Activated B cell treated with CpG ODN at 0.5 μM for 24 hours (primary cell): Measurements from ENCODE around the gene SPTBN4. TPM values are rescaled to one million over a fixed set of nuclear protein-coding genes. Genes with fewer than 3 reads are reported as not detected.
"Not testable (repeated sequence)": the region's sequence is repeated elsewhere in the genome, so short reads cannot be mapped to it uniquely, and the experiment has no call there.

ENCODE experiments used
- ATAC-seq: fragments of 200-7000 bp; cut with Tn5 transposase; one replicate; pipeline ENCODE4 v1.10.0; 2021; ENCODE audit warnings: low read depth, mild to moderate bottlenecking, moderate library complexity
- CTCF ChIA-PET: fragments of 350-600 bp; sonication (Branson Sonifier 250); formaldehyde crosslinking; loops from one replicate; lab custom pipeline; 2021; ENCODE audit warnings: antibody characterized with exemption; lab: Charles Lee
- POLR2A ChIA-PET: fragments of 350-600 bp; sonication (Branson Sonifier 250); formaldehyde crosslinking; loops from one replicate; lab custom pipeline; 2021; ENCODE audit warnings: antibody characterized with exemption; lab: Charles Lee
- DNase-seq: peaks from one replicate; pipeline ENCODE4 v3.0.0; 2022
- H3K27ac Mint-ChIP-seq: one replicate; pipeline ENCODE4 v1.8.0; 2020; ENCODE audit warnings: mixed read lengths
- H3K27me3 Mint-ChIP-seq: one replicate; pipeline ENCODE4 v1.8.0; 2021; ENCODE audit warnings: mixed read lengths
- H3K36me3 Mint-ChIP-seq: one replicate; pipeline ENCODE4 v1.8.0; 2021; ENCODE audit warnings: low read depth, mixed read lengths
- H3K4me1 Mint-ChIP-seq: one replicate; pipeline ENCODE4 v1.8.0; 2021; ENCODE audit warnings: mixed read lengths
- H3K4me3 Mint-ChIP-seq: one replicate; pipeline ENCODE4 v1.8.0; 2020; ENCODE audit warnings: mild to moderate bottlenecking, mixed read lengths
- H3K9me3 Mint-ChIP-seq: one replicate; pipeline ENCODE4 v1.8.0; 2020; ENCODE audit warnings: mixed read lengths
- CTCF ChIP-seq: fragments of 200-600 bp; IDR thresholded peaks from one replicate; pipeline ENCODE4 v1.8.0; 2022; ENCODE audit warnings: antibody characterized with exemption, mild to moderate bottlenecking
- intact Hi-C: fragments of 100-400 bp; cut with micrococcal nuclease; formaldehyde crosslinking; loops from one replicate; pipeline ENCODE4 v1.15.1; 2024
- total RNA-seq: library from RNA; stranded (reverse); gene quantifications from 2 replicates; pipeline ENCODE4 v1.2.3, GENCODE V29; 2022

The SPTBN4 gene
- total RNA-seq, 1 donor from 2014 or later, result 0.20 TPM

- CTCF ChIA-PET, result no interaction called here
- no peaks in the 10 kb centered on the region for H3K9me3 Mint-ChIP-seq
- H3K27me3 Mint-ChIP-seq, result peaks cover 13% of the 10 kb centered on the region
- no peaks in the 10 kb centered on the region for H3K4me1 Mint-ChIP-seq
- no peak overlapping the region for H3K4me3 Mint-ChIP-seq
- intact Hi-C loops, result no loop called here
- ATAC-seq (no peak), DNase-seq (no peak)
- POLR2A ChIA-PET, result no interaction called here
- no peak overlapping the region for H3K27ac Mint-ChIP-seq
- no peaks in the 10 kb centered on the region for H3K36me3 Mint-ChIP-seq
- no peak for TF ChIP-seq CTCF
These were observed 27.0 kb downstream of the SPTBN4 start for GRCh38 chr19:40493778-40494177.

DNA sequence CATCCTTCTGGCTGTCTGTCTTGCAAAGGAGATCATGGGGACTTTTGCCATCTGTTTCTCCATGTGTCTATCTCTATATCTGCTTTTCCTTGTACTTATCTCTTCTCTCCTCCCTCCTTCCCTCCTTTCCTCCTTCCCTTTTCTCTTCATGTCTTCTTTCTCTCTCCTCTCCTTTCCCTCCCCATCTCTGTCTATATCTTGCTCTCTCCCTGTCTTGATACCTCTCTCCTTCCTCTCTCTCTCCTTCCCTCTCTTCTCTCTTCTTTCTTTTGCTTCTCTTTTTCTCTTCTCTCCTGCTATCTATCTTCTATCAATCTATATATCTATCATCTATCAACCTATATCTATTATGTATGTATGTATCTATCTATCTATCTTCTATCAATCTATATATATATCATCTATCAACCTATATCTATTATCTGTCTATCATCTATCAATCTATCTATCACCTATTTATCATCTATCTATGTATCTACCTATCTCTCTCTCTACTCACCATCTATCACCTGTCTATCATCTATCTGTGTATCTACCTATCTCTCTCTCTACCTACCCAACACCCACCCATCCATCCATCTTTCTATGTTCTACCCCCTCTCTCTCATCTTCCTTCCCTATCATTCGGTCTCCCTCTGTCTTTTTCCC, 27.5 kb downstream of the SPTBN4 start:
- DNase-seq, result no peak
- no peak overlapping the region for H3K27ac Mint-ChIP-seq
- no peak for ATAC-seq
- no peaks in the 10 kb centered on the region for H3K4me1 Mint-ChIP-seq
- no peak for TF ChIP-seq CTCF
- intact Hi-C loops, result no loop called here
- no peaks in the 10 kb centered on the region for H3K36me3 Mint-ChIP-seq
- no peaks in the 10 kb centered on the region for H3K9me3 Mint-ChIP-seq
- ChIA-PET CTCF (no interaction called here), POLR2A (no interaction called here)
- H3K27me3 Mint-ChIP-seq, result peaks cover 13% of the 10 kb centered on the region
- H3K4me3 Mint-ChIP-seq, result no peak overlapping the region

GRCh38 chr19:40497214-40497613, 30.4 kb downstream of the SPTBN4 start:
- ChIA-PET CTCF (no interaction called here), POLR2A (no interaction called here)
- ATAC-seq, result no peak
- Mint-ChIP-seq H3K27ac (no peak overlapping the region), H3K27me3 (peaks cover 26% of the 10 kb centered on the region), H3K4me3 (no peak overlapping the region), H3K36me3 (no peaks in the 10 kb centered on the region), H3K9me3 (no peaks in the 10 kb centered on the region), H3K4me1 (no peaks in the 10 kb centered on the region)
- intact Hi-C loops, result no loop called here
- no peak for DNase-seq
- no peak for TF ChIP-seq CTCF

- Mint-ChIP-seq H3K9me3 (no peaks in the 10 kb centered on the region), H3K36me3 (no peaks in the 10 kb centered on the region), H3K4me3 (no peak overlapping the region), H3K27ac (no peak overlapping the region), H3K27me3 (peaks cover 33% of the 10 kb centered on the region), H3K4me1 (no peaks in the 10 kb centered on the region)
- no peak for TF ChIP-seq CTCF
- no peak for DNase-seq
- CTCF ChIA-PET, result no interaction called here
- POLR2A ChIA-PET, result no interaction called here
- intact Hi-C loops, result no loop called here
- ATAC-seq, result no peak
These were observed 32.5 kb downstream of the SPTBN4 start for GRCh38 chr19:40499320-40499719.

DNA sequence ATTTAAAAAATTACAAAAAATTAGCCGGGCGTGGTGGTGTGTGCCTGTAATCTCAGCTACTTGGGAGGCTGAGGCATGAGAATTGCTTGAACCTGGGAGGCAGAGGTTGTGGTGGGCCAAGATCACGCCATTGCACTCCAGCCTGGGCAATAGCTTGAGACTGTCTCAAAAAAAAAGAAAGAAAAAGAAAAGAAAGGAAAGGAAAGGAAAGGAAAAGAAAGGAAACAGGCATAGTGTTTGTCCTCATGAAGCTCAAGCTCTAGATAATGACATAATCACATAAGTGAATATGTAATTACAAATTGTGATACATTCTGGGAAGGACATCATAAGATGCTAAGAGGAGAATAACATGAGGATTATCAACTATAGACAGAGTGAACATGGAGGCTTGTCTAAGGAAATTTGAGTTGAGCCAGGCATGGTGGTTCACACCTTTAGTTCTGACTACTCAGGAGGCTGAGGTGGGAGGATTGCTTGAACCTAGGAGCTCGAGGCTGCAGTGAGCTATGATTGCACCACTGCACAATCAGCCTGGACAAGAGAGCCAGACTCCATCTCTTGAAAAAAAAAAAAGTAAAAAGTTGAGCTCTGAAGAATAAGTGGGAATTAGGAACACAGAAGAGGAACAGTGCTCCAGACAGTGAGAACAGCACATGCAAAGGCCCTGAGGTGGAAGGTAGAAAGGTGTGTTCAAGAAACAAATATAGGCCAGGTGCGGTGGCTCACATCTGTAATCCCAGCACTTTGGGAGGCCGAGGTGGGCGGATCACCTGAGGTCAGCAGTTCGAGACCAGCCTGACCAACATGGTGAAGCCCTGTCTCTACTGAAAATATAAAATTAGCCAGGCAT, 34.1 kb downstream of the SPTBN4 start:
- H3K36me3 Mint-ChIP-seq, CTCF ChIA-PET, H3K4me1 Mint-ChIP-seq, H3K4me3 Mint-ChIP-seq, ATAC-seq, H3K27ac Mint-ChIP-seq, POLR2A ChIA-PET, H3K9me3 Mint-ChIP-seq, intact Hi-C loops, DNase-seq: not testable (repeated sequence)
- peaks cover 31% of the 10 kb centered on the region for H3K27me3 Mint-ChIP-seq
